WTC11 (cell line): ENCODE measurements around the gene STARD10.

Experiments used
- ESRRA ChIP-seq: sonication (generic); formaldehyde crosslinking; IDR thresholded peaks from 2 replicates; pipeline ENCODE4 v1.8.1; 2022; ENCODE audit warnings: mild to moderate bottlenecking, missing genetic modification reagents, borderline replicate concordance
- FOXK1 ChIP-seq: sonication (generic); formaldehyde crosslinking; IDR thresholded peaks from 2 replicates; pipeline ENCODE4 v1.8.0; 2022; ENCODE audit warnings: mild to moderate bottlenecking, moderate library complexity, missing genetic modification reagents
- JAZF1 ChIP-seq: fragments of 250-450 bp; sonication (Bioruptor Pico); IDR thresholded peaks from 2 replicates; pipeline ENCODE4 v1.9.0; 2021; ENCODE audit warnings: moderate library complexity, mild to moderate bottlenecking, inconsistent platforms
- MXD4 ChIP-seq: fragments of 250-450 bp; sonication (Bioruptor Pico); IDR thresholded peaks from 2 replicates; pipeline ENCODE4 v1.8.0; 2021; ENCODE audit warnings: mild to moderate bottlenecking, moderate library complexity, borderline replicate concordance
- SP1 ChIP-seq: sonication (generic); formaldehyde crosslinking; conservative IDR thresholded peaks from 2 replicates; pipeline ENCODE4 v1.8.1; 2022; ENCODE audit warnings: missing genetic modification reagents
- TCF7 ChIP-seq: sonication (generic); formaldehyde crosslinking; IDR thresholded peaks from 2 replicates; pipeline ENCODE4 v1.8.0; 2022; ENCODE audit warnings: mild to moderate bottlenecking, low read depth, missing genetic modification reagents, moderate library complexity
- ZNF232 ChIP-seq: sonication (generic); formaldehyde crosslinking; IDR thresholded peaks from 2 replicates; pipeline ENCODE4 v1.8.0; 2022; ENCODE audit warnings: mild to moderate bottlenecking, missing genetic modification reagents
- TF ChIP-seq, protein P1 (sequence below): fragments of 200-600 bp; IDR thresholded peaks from 2 replicates; pipeline ENCODE4 v1.8.0; 2022; ENCODE audit warnings: antibody characterized with exemption
- TF ChIP-seq, protein P2 (sequence below): sonication (generic); formaldehyde crosslinking; IDR thresholded peaks from 2 replicates; pipeline ENCODE4 v1.8.1; 2022; ENCODE audit warnings: low read depth, missing genetic modification reagents, borderline replicate concordance
- TF ChIP-seq, protein P3 (sequence below): sonication (generic); formaldehyde crosslinking; IDR thresholded peaks from 2 replicates; pipeline ENCODE4 v1.8.0; 2022; ENCODE audit warnings: mild to moderate bottlenecking, missing genetic modification reagents
- TF ChIP-seq, protein P4 (sequence below): sonication (generic); formaldehyde crosslinking; IDR thresholded peaks from 2 replicates; pipeline ENCODE4 v1.8.1; 2023; ENCODE audit warnings: mild to moderate bottlenecking, missing genetic modification reagents

DNA sequence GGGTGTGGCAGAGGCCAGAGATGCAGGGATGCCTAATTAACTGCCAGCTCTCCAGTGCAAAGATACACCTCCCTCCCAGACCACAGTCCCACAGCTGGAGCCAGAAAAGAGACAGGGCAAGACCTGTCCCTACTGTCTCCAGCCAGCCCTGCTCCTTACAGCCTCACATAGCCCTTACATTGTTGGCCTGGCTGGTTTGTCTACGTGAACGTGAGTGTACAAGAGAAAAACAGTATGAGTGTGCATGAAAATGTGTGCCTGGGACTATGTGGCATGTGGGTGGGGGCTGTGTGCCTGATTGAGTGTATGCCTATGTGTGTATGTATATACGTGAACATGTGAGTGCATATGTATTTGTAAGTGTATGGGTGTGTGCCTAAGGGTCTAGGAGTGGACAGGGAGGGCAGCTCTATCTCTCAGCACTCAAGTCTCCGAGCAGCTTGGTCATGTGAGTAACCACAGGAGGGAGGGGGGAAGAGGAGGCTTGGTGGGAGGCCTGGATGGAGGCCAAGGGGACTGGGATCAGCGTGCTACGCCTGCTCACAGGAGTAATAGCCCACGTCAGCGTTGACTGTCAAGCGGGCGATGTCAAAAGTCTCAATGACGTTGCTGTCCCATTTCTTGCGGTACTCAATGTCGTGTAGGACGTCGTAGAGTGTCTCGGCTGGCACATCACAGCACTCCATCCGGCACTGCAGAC is 35.0 kb downstream of the STARD10 start:
- TF ChIP-seq MXD4 (CRISPR knock-in tag) (no peak), SP1 (no peak), TCF7 (CRISPR knock-in tag) (no peak), ESRRA (no peak), FOXK1 (CRISPR knock-in tag) (no peak), ZNF232 (no peak), JAZF1 (no peak)
- TF ChIP-seq, protein P1, sequence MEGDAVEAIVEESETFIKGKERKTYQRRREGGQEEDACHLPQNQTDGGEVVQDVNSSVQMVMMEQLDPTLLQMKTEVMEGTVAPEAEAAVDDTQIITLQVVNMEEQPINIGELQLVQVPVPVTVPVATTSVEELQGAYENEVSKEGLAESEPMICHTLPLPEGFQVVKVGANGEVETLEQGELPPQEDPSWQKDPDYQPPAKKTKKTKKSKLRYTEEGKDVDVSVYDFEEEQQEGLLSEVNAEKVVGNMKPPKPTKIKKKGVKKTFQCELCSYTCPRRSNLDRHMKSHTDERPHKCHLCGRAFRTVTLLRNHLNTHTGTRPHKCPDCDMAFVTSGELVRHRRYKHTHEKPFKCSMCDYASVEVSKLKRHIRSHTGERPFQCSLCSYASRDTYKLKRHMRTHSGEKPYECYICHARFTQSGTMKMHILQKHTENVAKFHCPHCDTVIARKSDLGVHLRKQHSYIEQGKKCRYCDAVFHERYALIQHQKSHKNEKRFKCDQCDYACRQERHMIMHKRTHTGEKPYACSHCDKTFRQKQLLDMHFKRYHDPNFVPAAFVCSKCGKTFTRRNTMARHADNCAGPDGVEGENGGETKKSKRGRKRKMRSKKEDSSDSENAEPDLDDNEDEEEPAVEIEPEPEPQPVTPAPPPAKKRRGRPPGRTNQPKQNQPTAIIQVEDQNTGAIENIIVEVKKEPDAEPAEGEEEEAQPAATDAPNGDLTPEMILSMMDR, result no peak
- TF ChIP-seq, protein P2, sequence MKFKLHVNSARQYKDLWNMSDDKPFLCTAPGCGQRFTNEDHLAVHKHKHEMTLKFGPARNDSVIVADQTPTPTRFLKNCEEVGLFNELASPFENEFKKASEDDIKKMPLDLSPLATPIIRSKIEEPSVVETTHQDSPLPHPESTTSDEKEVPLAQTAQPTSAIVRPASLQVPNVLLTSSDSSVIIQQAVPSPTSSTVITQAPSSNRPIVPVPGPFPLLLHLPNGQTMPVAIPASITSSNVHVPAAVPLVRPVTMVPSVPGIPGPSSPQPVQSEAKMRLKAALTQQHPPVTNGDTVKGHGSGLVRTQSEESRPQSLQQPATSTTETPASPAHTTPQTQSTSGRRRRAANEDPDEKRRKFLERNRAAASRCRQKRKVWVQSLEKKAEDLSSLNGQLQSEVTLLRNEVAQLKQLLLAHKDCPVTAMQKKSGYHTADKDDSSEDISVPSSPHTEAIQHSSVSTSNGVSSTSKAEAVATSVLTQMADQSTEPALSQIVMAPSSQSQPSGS, result no peak
- TF ChIP-seq, protein P3, sequence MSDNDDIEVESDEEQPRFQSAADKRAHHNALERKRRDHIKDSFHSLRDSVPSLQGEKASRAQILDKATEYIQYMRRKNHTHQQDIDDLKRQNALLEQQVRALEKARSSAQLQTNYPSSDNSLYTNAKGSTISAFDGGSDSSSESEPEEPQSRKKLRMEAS (CRISPR knock-in tag), result no peak
- TF ChIP-seq, protein P4, sequence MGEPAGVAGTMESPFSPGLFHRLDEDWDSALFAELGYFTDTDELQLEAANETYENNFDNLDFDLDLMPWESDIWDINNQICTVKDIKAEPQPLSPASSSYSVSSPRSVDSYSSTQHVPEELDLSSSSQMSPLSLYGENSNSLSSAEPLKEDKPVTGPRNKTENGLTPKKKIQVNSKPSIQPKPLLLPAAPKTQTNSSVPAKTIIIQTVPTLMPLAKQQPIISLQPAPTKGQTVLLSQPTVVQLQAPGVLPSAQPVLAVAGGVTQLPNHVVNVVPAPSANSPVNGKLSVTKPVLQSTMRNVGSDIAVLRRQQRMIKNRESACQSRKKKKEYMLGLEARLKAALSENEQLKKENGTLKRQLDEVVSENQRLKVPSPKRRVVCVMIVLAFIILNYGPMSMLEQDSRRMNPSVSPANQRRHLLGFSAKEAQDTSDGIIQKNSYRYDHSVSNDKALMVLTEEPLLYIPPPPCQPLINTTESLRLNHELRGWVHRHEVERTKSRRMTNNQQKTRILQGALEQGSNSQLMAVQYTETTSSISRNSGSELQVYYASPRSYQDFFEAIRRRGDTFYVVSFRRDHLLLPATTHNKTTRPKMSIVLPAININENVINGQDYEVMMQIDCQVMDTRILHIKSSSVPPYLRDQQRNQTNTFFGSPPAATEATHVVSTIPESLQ, result no peak
